SK-N-SH treated with all-trans-retinoic acid at 6 μM for 48 hours (cell line): Measurements from ENCODE around the gene NUPR2.

Source experiments
- RARB ChIP-seq: fragments of 250-450 bp; sonication (Bioruptor Pico); IDR thresholded peaks from 2 replicates; pipeline ENCODE4 v1.8.0; 2021; ENCODE audit warnings: mild to moderate bottlenecking, moderate library complexity
- TCF4 ChIP-seq: fragments of 250-450 bp; sonication (Bioruptor Pico); IDR thresholded peaks from 2 replicates; pipeline ENCODE4 v1.8.0; 2021; ENCODE audit warnings: mild to moderate bottlenecking, moderate library complexity, borderline replicate concordance
- ZFP30 ChIP-seq: fragments of 450-650 bp; formaldehyde crosslinking; IDR thresholded peaks from 2 replicates; pipeline ENCODE4 v1.5.0; 2022; ENCODE audit warnings: mild to moderate bottlenecking, moderate library complexity
- ZNF8 ChIP-seq: fragments of 450-650 bp; formaldehyde crosslinking; IDR thresholded peaks from 2 replicates; pipeline ENCODE4 v1.5.0; 2020; ENCODE audit warnings: mild to moderate bottlenecking, moderate library complexity

DNA sequence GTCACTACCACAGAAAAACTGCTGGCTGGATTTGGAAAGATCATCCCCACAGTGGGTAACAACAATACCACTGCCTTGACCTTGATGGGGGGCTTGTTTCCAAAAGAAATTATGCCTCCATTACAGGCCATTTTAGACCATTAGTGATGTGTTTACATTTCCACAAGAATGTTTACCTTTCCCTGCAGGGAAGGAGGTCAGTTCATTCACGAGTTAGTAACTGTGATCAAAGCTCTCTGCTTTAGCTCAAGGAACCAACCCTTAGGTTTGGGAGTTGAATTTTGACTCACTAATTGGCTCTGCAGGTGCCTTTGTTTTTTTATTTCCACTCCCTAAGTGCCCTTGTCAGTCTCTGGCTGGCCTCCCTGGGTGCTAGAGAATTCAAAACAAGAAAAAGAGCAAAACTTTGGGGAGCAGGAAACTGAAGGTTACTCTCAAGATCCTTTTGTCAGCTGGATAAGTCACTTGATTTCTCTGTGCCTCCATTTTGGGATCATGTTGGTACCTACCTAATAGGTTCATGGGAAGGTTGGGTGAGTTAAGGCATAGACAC lies 41.1 kb upstream of the NUPR2 start:
- TF ChIP-seq ZFP30 (CRISPR knock-in tag), result no peak
- TF ChIP-seq TCF4 (CRISPR knock-in tag), result no peak
- TF ChIP-seq RARB (CRISPR knock-in tag), result no peak
- no peak for TF ChIP-seq ZNF8 (CRISPR knock-in tag)
